ENCODE data around the gene DTYMK.

Gene DTYMK

GRCh38 chr2:241640165-241640795 lies 46.3 kb downstream of the DTYMK start:
- Mint-ChIP-seq H3K4me1 (ENCODE audit: low read depth) (peaks cover 57% of the 10 kb centered on the region), H3K27ac (no peak overlapping the region), H3K9me3 (no peaks in the 10 kb centered on the region), H3K4me3 (no peak overlapping the region), H3K36me3 (ENCODE audit: low read depth) (peaks cover 61% of the 10 kb centered on the region), H3K27me3 (no peaks in the 10 kb centered on the region)
- intact Hi-C loops (cut with micrococcal nuclease): no loop called here

GRCh38 chr2:241639385-241639784 lies 47.2 kb downstream of the DTYMK start:
- H3K4me3 Mint-ChIP-seq: no peak overlapping the region
- H3K4me1 Mint-ChIP-seq (ENCODE audit: low read depth): peaks cover 66% of the 10 kb centered on the region
- no peaks in the 10 kb centered on the region for H3K9me3 Mint-ChIP-seq
- intact Hi-C loops (cut with micrococcal nuclease): loop anchor here (10.0 kb wide), 1 partner anchor 285 kb away; the partner anchor contains the start of gene FARP2
- no peaks in the 10 kb centered on the region for H3K27me3 Mint-ChIP-seq
- peaks cover 52% of the 10 kb centered on the region for H3K36me3 Mint-ChIP-seq (ENCODE audit: low read depth)
- no peak overlapping the region for H3K27ac Mint-ChIP-seq

GRCh38 chr2:241638940-241639339 lies 47.7 kb downstream of the DTYMK start:
- no peak overlapping the region for H3K4me3 Mint-ChIP-seq
- no peaks in the 10 kb centered on the region for H3K9me3 Mint-ChIP-seq
- peaks cover 66% of the 10 kb centered on the region for H3K4me1 Mint-ChIP-seq (ENCODE audit: low read depth)
- H3K36me3 Mint-ChIP-seq (ENCODE audit: low read depth): peaks cover 48% of the 10 kb centered on the region
- peak overlapping the region; percentile 11 for H3K27ac Mint-ChIP-seq
- intact Hi-C loops (cut with micrococcal nuclease): loop anchor here (10.0 kb wide), 1 partner anchor 284 kb away; the partner anchor contains the start of gene FARP2
- H3K27me3 Mint-ChIP-seq: no peaks in the 10 kb centered on the region

- peak overlapping the region; percentile 85 for H3K27ac Mint-ChIP-seq
- H3K27me3 Mint-ChIP-seq: no peaks in the 10 kb centered on the region
- H3K4me3 Mint-ChIP-seq: peak overlapping the region; percentile 84
- intact Hi-C loops (cut with micrococcal nuclease): loop anchor here (2.0 to 10.0 kb wide), 3 partner anchors 21 to 283 kb away; partner anchors contain the start of genes DTYMK and FARP2
- H3K36me3 Mint-ChIP-seq (ENCODE audit: low read depth): peaks cover 51% of the 10 kb centered on the region
- H3K9me3 Mint-ChIP-seq: no peaks in the 10 kb centered on the region
- H3K4me1 Mint-ChIP-seq (ENCODE audit: low read depth): peaks cover 66% of the 10 kb centered on the region
These were observed 48.6 kb downstream of the DTYMK start for GRCh38 chr2:241637795-241638660.

- Mint-ChIP-seq H3K4me1 (ENCODE audit: low read depth) (peaks cover 63% of the 10 kb centered on the region), H3K27me3 (no peaks in the 10 kb centered on the region), H3K9me3 (no peaks in the 10 kb centered on the region), H3K4me3 (peak within 1 kb of the TSS; percentile 84), H3K36me3 (ENCODE audit: low read depth) (peaks cover 51% of the 10 kb centered on the region), H3K27ac (peak within 1 kb of the TSS; percentile 85)
- intact Hi-C loops (cut with micrococcal nuclease): loop anchor here (2.0 to 10.0 kb wide), 3 partner anchors 20 to 282 kb away; partner anchors contain the start of genes DTYMK and FARP2
These were observed 49.4 kb downstream of the DTYMK start, which contains the start of the genes ATG4B and THAP4 for GRCh38 chr2:241637018-241637794. Gene ATG4B, plus strand, starts transcription at chr2:241637693. Its CDS starts 22 bp downstream, at chr2:241637715. Gene THAP4, minus strand, starts transcription at chr2:241637158. Its CDS starts 141 bp downstream, at chr2:241637017.

GRCh38 chr2:241636182-241637017 lies 50.2 kb downstream of the DTYMK start:
- H3K9me3 Mint-ChIP-seq: no peaks in the 10 kb centered on the region
- intact Hi-C loops (cut with micrococcal nuclease): loop anchor here (1.0 to 10.0 kb wide), 4 partner anchors 20 to 282 kb away; partner anchors contain the start of genes DTYMK, FARP2 and ING5
- peak overlapping the region; percentile 80 for H3K4me3 Mint-ChIP-seq

GRCh38 chr2:241635756-241636155 lies 50.9 kb downstream of the DTYMK start:
- intact Hi-C loops (cut with micrococcal nuclease): loop anchor here (1.0 to 10.0 kb wide), 4 partner anchors 19 to 281 kb away; partner anchors contain the start of genes DTYMK, FARP2 and ING5
- H3K27ac Mint-ChIP-seq: peak overlapping the region; percentile 77
- no peaks in the 10 kb centered on the region for H3K27me3 Mint-ChIP-seq

More at GRCh38 chr2:241636182-241637017, 50.2 kb downstream of the DTYMK start:
- Mint-ChIP-seq H3K36me3 (ENCODE audit: low read depth) (peaks cover 55% of the 10 kb centered on the region), H3K4me1 (ENCODE audit: low read depth) (peaks cover 55% of the 10 kb centered on the region), H3K27me3 (no peaks in the 10 kb centered on the region), H3K27ac (peak overlapping the region; percentile 77)

GRCh38 chr2:241633561-241633960 lies 53.1 kb downstream of the DTYMK start:
- H3K27me3 Mint-ChIP-seq: no peaks in the 10 kb centered on the region
- intact Hi-C loops (cut with micrococcal nuclease): loop anchor here (10.0 kb wide), 1 partner anchor 279 kb away; the partner anchor contains the start of gene FARP2
- no peak overlapping the region for H3K27ac Mint-ChIP-seq
- H3K4me1 Mint-ChIP-seq (ENCODE audit: low read depth): peaks cover 34% of the 10 kb centered on the region
- peaks cover 57% of the 10 kb centered on the region for H3K36me3 Mint-ChIP-seq (ENCODE audit: low read depth)
- H3K9me3 Mint-ChIP-seq: no peaks in the 10 kb centered on the region
- no peak overlapping the region for H3K4me3 Mint-ChIP-seq

More at GRCh38 chr2:241635756-241636155, 50.9 kb downstream of the DTYMK start:
- Mint-ChIP-seq H3K4me3 (peak overlapping the region; percentile 80), H3K4me1 (ENCODE audit: low read depth) (peaks cover 48% of the 10 kb centered on the region), H3K36me3 (ENCODE audit: low read depth) (peaks cover 56% of the 10 kb centered on the region), H3K9me3 (no peaks in the 10 kb centered on the region)

- Mint-ChIP-seq H3K27ac (no peak overlapping the region), H3K27me3 (no peaks in the 10 kb centered on the region), H3K9me3 (no peaks in the 10 kb centered on the region), H3K4me1 (ENCODE audit: low read depth) (peaks cover 27% of the 10 kb centered on the region), H3K36me3 (ENCODE audit: low read depth) (peaks cover 65% of the 10 kb centered on the region), H3K4me3 (no peak overlapping the region)
- intact Hi-C loops (cut with micrococcal nuclease): loop anchor here (10.0 kb wide), 1 partner anchor 278 kb away; the partner anchor contains the start of gene FARP2
These were observed 53.9 kb downstream of the DTYMK start for GRCh38 chr2:241632478-241633325.

- H3K4me1 Mint-ChIP-seq (ENCODE audit: low read depth): peaks cover 12% of the 10 kb centered on the region
- peak overlapping the region; percentile 25 for H3K27ac Mint-ChIP-seq
- H3K27me3 Mint-ChIP-seq: no peaks in the 10 kb centered on the region
- peaks cover 83% of the 10 kb centered on the region for H3K36me3 Mint-ChIP-seq (ENCODE audit: low read depth)
- intact Hi-C loops (cut with micrococcal nuclease): loop anchor here (10.0 kb wide), 1 partner anchor 275 kb away; the partner anchor contains the start of gene FARP2
- H3K4me3 Mint-ChIP-seq: no peak overlapping the region
- no peaks in the 10 kb centered on the region for H3K9me3 Mint-ChIP-seq
These were observed 56.7 kb downstream of the DTYMK start for GRCh38 chr2:241629762-241630435.

GRCh38 chr2:241627675-241628074 lies 58.9 kb downstream of the DTYMK start:
- H3K4me1 Mint-ChIP-seq (ENCODE audit: low read depth): peaks cover 7% of the 10 kb centered on the region
- H3K36me3 Mint-ChIP-seq (ENCODE audit: low read depth): peaks cover 90% of the 10 kb centered on the region
- no peaks in the 10 kb centered on the region for H3K9me3 Mint-ChIP-seq
- intact Hi-C loops (cut with micrococcal nuclease): no loop called here
- no peak overlapping the region for H3K27ac Mint-ChIP-seq
- no peak overlapping the region for H3K4me3 Mint-ChIP-seq
- H3K27me3 Mint-ChIP-seq: no peaks in the 10 kb centered on the region

Data from dendritic cell treated with granulocyte-macrophage colony-stimulating factor and Interleukin-4, amounts not matched to agents 40 ng/mL and 50 ng/mL, for 4 days (primary cell).